ENCODE data around the gene ADSS2. TPM values are rescaled to one million over a fixed set of nuclear protein-coding genes. Genes with fewer than 3 reads are reported as not detected.
"Not testable (repeated sequence)": the region's sequence is repeated elsewhere in the genome, so short reads cannot be mapped to it uniquely, and the experiment has no call there.

ADSS2 gene
- polyA plus RNA-seq (2012; ENCODE audit: low read depth, missing spikeins) = 22.6 TPM

- TF ChIP-seq TAF1 (IDR thresholded peaks at IDR 0.05; ENCODE audit: low read depth, low read length) = peak; percentile 76
- TF ChIP-seq POU2F2 (IDR thresholded peaks at IDR 0.05; ENCODE audit: low read depth, low read length) = no peak
- peak; percentile 89 for TF ChIP-seq POLR2A (IDR thresholded peaks at IDR 0.05; ENCODE audit: low read depth, low read length)
- TF ChIP-seq SPI1 (IDR thresholded peaks at IDR 0.05; ENCODE audit: low read depth, low read length) = no peak
- TF ChIP-seq POLR2AphosphoS5 (IDR thresholded peaks at IDR 0.05; ENCODE audit: low read depth, low read length) = peak; percentile 70; the same call in 1 of the 2 replicates
- TF ChIP-seq PAX5 (IDR thresholded peaks at IDR 0.05; ENCODE audit: insufficient read depth, low read length, severe bottlenecking) = no peak
- FAIRE-seq (no peak), DNase-seq (ENCODE audit: insufficient read length, low spot score) (no peak)
Measured at GRCh38 chr1:244451539-244451950, at the start of gene ADSS2. ADSS2 (minus strand) TSS chr1:244451909; CDS start chr1:244451817, 92 bp downstream.

- not testable (repeated sequence) for DNase-seq (ENCODE audit: insufficient read length, low spot score); FAIRE-seq
Measured at GRCh38 chr1:244500515-244500914, 48.8 kb upstream of the ADSS2 start.

- DNase-seq (ENCODE audit: insufficient read length, low spot score); FAIRE-seq: not testable (repeated sequence)
Measured at GRCh38 chr1:244499484-244499883, 47.8 kb upstream of the ADSS2 start.

- FAIRE-seq (no peak), DNase-seq (ENCODE audit: insufficient read length, low spot score) (no peak)
- TF ChIP-seq POLR2AphosphoS5 (IDR thresholded peaks at IDR 0.05; ENCODE audit: low read depth, low read length) (no peak), TAF1 (IDR thresholded peaks at IDR 0.05; ENCODE audit: low read depth, low read length) (no peak), POU2F2 (IDR thresholded peaks at IDR 0.05; ENCODE audit: low read depth, low read length) (no peak), POLR2A (IDR thresholded peaks at IDR 0.05; ENCODE audit: low read depth, low read length) (no peak), SPI1 (IDR thresholded peaks at IDR 0.05; ENCODE audit: low read depth, low read length) (no peak), PAX5 (IDR thresholded peaks at IDR 0.05; ENCODE audit: insufficient read depth, low read length, severe bottlenecking) (no peak)
Measured at GRCh38 chr1:244497805-244498204, 46.1 kb upstream of the ADSS2 start.

DNA sequence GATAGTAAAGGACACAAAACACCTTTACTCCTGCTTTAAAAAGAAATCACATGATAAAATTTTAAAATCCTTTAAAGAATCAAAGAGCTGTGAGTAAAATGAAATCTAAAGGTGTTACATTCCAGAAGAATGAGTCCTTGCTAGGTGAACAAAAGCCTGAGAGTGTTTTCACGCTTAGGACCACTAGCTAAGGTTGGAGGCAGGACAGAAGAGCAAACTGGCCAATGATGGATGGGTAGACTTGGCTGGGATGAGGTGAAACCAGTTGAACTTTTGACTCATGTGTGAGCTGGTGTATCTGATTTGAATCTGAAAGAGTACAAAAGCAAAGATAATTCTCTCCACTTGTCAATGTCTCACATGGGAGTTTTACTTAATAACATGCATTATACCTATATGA, 44.5 kb upstream of the ADSS2 start:
- DNase-seq (ENCODE audit: insufficient read length, low spot score) = no peak
- no peak for TF ChIP-seq POLR2AphosphoS5 (IDR thresholded peaks at IDR 0.05; ENCODE audit: low read depth, low read length)
- no peak for TF ChIP-seq POU2F2 (IDR thresholded peaks at IDR 0.05; ENCODE audit: low read depth, low read length)
- no peak for TF ChIP-seq PAX5 (IDR thresholded peaks at IDR 0.05; ENCODE audit: insufficient read depth, low read length, severe bottlenecking)
- no peak for TF ChIP-seq SPI1 (IDR thresholded peaks at IDR 0.05; ENCODE audit: low read depth, low read length)
- no peak for TF ChIP-seq POLR2A (IDR thresholded peaks at IDR 0.05; ENCODE audit: low read depth, low read length)
- TF ChIP-seq TAF1 (IDR thresholded peaks at IDR 0.05; ENCODE audit: low read depth, low read length) = no peak
- no peak for FAIRE-seq

DNA sequence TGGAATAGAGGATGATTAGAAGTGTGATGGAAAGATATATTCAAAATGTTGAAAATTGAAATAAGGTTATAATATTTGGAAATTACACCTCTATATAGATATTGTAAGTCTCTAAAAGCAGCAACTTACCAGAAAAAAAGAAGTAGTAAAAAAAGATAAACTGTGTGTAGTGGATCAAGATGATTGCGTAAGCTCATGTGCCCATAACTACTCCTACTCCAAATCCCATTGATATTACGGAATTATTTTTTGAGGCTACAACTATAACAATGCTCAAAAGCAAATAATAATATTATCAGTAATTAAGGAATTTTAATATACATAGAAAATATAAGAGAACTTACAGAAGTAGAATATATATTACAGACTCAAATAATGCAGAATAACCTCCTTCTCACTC, 42.9 kb upstream of the ADSS2 start:
- DNase-seq (ENCODE audit: insufficient read length, low spot score) (no peak), FAIRE-seq (no peak)
- TF ChIP-seq POLR2AphosphoS5 (IDR thresholded peaks at IDR 0.05; ENCODE audit: low read depth, low read length) (no peak), POLR2A (IDR thresholded peaks at IDR 0.05; ENCODE audit: low read depth, low read length) (no peak), PAX5 (IDR thresholded peaks at IDR 0.05; ENCODE audit: insufficient read depth, low read length, severe bottlenecking) (no peak), SPI1 (IDR thresholded peaks at IDR 0.05; ENCODE audit: low read depth, low read length) (no peak)

DNA sequence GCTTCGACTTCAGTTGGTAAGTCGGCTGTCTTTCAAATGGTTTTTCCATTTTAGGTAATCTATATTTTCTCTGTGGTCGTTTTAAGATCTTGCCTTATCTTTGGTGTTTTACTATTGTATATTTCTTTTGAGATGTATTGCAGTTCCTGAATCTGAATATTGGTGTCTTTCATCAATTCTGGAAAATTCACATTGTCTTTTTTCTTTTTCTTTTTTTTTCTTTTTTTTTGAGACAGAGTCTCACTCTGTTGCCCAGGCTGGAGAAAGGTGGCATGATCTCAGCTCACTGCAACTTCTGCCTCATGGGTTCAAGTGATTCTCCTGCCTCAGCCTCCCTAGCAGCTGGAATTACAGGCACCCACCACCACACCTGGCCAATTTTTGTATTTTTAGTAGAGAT, 33.3 kb upstream of the ADSS2 start:
- not testable (repeated sequence) for FAIRE-seq; DNase-seq (ENCODE audit: insufficient read length, low spot score)

DNA sequence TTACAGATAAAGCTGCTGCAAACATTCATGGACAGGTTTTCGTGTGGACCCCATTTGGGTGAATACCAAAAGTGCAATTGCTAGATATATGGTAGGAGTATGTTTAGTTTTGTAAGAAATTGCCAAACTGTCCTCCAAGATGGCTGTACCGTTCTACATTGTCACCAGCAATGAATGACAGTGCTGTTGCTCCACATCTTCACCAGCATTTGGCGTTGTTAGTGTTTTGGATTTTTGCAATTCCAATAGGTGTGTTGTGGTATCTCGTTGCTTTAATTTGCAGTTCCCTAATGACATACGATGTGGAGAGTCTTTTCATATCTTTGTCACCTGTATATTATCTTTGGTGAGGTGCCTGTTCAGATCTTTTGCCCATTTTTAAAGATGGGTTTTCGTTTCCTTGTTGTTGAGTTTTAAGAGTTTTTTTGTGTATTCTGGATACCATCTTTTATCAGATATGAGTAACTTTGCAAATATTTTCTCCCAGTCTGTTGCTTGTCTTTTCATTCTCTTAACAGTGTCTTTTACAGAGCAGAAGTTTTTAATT, 21.4 kb upstream of the ADSS2 start:
- DNase-seq (ENCODE audit: insufficient read length, low spot score) (no peak), FAIRE-seq (no peak)
- TF ChIP-seq SPI1 (IDR thresholded peaks at IDR 0.05; ENCODE audit: low read depth, low read length) (no peak), PAX5 (IDR thresholded peaks at IDR 0.05; ENCODE audit: insufficient read depth, low read length, severe bottlenecking) (no peak), POU2F2 (IDR thresholded peaks at IDR 0.05; ENCODE audit: low read depth, low read length) (no peak), POLR2A (IDR thresholded peaks at IDR 0.05; ENCODE audit: low read depth, low read length) (no peak), POLR2AphosphoS5 (IDR thresholded peaks at IDR 0.05; ENCODE audit: low read depth, low read length) (no peak), TAF1 (IDR thresholded peaks at IDR 0.05; ENCODE audit: low read depth, low read length) (no peak)

DNA sequence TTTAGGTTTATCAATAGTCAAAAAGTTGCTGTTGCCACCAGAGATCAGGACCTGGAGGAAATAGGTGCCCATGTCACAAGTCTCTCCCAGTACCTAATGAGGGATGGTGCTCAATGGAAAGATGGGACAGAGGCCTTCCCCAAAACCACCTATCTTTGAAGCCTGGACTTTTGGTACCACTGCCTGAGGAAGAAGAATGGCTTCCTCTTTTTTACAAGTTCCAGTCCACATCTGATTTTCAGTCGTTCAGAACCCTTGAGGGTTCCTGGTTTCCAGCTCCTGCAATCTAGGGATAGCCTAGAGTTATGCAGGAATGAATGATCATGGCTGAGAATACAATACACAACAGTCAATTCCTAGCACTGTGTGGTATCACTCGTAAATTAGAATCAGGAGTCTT, 15.0 kb upstream of the ADSS2 start:
- FAIRE-seq = no peak
- TF ChIP-seq PAX5 (IDR thresholded peaks at IDR 0.05; ENCODE audit: insufficient read depth, low read length, severe bottlenecking) (no peak), TAF1 (IDR thresholded peaks at IDR 0.05; ENCODE audit: low read depth, low read length) (no peak), SPI1 (IDR thresholded peaks at IDR 0.05; ENCODE audit: low read depth, low read length) (peak; percentile 16; the same call in 1 of the 2 replicates), POLR2A (IDR thresholded peaks at IDR 0.05; ENCODE audit: low read depth, low read length) (no peak), POLR2AphosphoS5 (IDR thresholded peaks at IDR 0.05; ENCODE audit: low read depth, low read length) (no peak)
- no peak for DNase-seq (ENCODE audit: insufficient read length, low spot score)

DNA sequence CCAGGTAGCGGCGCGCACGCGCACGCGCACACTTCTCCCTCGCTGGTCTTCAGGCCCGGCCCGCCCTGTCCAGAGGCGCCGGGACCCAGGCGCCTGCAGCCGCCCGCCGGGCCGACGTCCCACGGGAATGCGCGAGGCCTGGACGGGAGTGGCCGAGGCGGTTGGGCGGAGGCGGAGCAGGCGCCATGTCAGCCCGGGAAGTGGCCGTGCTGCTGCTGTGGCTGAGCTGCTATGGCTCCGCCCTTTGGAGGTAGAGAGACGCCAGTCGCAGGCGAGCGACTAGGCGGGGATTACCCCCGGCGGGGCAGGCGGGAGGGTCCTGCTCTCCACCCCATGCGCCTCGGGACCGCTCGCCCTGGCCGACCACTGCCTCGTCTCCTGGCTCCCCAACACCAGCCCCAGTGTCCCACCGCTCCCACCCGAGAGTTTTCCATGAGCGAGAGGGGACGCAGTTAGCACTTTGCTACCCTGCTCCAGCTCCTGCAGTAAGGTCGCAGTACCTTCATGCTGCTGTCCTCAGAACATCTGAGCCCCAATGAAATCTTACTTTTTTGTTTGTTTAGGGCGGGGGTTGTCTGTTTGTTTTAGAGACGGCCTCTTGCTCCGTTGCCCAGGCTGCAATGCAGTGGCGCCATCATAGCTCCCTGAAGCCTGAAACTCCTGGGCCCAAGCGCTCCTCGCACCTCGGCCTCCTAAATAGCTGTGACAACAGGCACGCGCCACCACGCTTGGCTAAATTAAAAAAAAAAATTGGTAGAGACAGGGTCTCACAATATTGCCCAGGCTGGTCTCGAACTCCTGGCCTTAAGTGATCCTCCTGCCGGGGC, 9.7 kb upstream of the ADSS2 start, which contains the start of gene CATSPERE:
CATSPERE (plus strand) TSS at position 29 of the 827 bp plus-strand sequence; CDS start at position 186, 157 bp downstream.
- peak; percentile 83 for DNase-seq (ENCODE audit: insufficient read length, low spot score)
- peak; percentile 97 for FAIRE-seq
- TF ChIP-seq TAF1 (IDR thresholded peaks at IDR 0.05; ENCODE audit: low read depth, low read length) (peak; percentile 26; the same call in 1 of the 2 replicates), POLR2A (IDR thresholded peaks at IDR 0.05; ENCODE audit: low read depth, low read length) (0 out of 2 replicates have a peak, but pooled peaks have one; percentile 42), SPI1 (IDR thresholded peaks at IDR 0.05; ENCODE audit: low read depth, low read length) (no peak), POLR2AphosphoS5 (IDR thresholded peaks at IDR 0.05; ENCODE audit: low read depth, low read length) (no peak; the same call in 1 of the 2 replicates), POU2F2 (IDR thresholded peaks at IDR 0.05; ENCODE audit: low read depth, low read length) (no peak), PAX5 (IDR thresholded peaks at IDR 0.05; ENCODE audit: insufficient read depth, low read length, severe bottlenecking) (no peak)
